Fibroblast of gingiva (primary cell): ENCODE results near the gene UBASH3B.

Experiments used
- DNase-seq: peaks from one replicate; pipeline ENCODE4 v3.0.0-alpha.2; 2011; ENCODE audit warnings: low read depth

UBASH3B gene

GRCh38 chr11:122646549-122647340, 8.8 kb upstream of the UBASH3B start:
- no peak for DNase-seq

GRCh38 chr11:122647736-122648275, 7.7 kb upstream of the UBASH3B start:
- no peak for DNase-seq

GRCh38 chr11:122649116-122649515, 6.4 kb upstream of the UBASH3B start:
- DNase-seq = no peak

DNA sequence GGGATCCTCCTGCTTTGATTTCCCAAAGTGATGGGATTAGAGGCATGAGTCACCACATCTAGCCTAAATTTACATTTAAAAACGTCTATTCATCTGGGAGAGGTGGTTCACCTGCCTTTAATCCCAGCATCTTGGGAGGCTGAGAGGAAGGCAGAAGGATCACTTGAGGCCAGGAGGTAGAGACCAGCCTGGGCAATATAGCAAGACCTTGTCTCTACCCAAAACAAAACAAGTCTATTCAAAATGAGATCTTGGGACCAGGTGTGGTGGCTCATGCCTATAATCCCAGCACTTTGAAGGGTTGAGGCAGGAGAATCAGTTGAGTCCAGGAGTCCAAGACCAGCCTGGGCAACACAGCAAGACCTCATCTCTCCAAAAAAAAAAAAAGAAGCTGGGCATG, 4.9 kb upstream of the UBASH3B start:
- DNase-seq = no peak

GRCh38 chr11:122652495-122652894, 3.0 kb upstream of the UBASH3B start:
- DNase-seq = no peak

- DNase-seq = no peak
These were observed 1.5 kb upstream of the UBASH3B start for GRCh38 chr11:122653916-122654585.

- DNase-seq = peak; percentile 65
These were observed 630 bp downstream of the UBASH3B start for GRCh38 chr11:122656073-122656630.

- peak; percentile 50 for DNase-seq
These were observed 1.1 kb downstream of the UBASH3B start for GRCh38 chr11:122656631-122657101.

DNA sequence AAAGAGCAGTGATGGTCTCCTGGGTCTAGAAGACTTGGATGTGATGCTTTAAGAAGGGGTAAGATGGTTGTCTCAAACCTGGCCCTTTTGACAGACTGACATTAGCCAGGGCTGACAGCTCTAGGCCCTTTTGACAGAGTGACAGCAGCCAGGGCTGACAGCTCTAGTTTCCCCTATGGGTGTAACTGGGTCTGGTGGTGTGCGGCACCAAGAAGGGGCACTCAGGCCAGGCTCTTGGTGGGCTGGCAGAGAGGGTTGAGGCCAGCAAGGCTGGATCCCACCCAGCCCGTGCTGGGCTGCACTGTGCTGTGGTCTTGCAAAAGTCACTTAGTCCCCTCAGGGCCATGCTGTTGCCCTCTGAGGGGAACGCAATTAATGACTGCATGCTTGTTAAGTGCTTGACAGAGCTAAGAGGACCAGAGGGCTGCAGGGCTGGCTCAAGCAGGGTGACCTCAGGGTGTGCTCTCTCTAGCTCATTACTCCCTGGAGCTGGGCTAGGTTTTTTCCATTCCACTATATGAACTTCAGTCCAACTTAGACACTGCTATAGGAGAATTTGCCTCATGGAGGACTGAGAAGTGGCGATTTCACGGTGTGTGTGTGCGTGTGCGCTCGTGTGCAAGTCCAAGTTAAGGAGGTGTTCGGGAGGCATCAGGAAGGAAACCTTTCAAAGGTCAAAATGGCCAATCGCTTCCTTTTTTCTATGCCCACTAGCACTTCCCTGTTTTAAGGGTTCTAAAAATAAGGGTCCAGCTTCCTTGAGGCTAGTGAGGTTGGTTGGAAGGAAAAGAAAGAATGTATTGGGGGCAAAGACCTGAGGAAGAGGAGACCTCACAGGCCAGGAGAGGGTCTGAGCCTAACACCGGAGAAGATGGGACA, 4.4 kb downstream of the UBASH3B start:
- DNase-seq = no peak

DNA sequence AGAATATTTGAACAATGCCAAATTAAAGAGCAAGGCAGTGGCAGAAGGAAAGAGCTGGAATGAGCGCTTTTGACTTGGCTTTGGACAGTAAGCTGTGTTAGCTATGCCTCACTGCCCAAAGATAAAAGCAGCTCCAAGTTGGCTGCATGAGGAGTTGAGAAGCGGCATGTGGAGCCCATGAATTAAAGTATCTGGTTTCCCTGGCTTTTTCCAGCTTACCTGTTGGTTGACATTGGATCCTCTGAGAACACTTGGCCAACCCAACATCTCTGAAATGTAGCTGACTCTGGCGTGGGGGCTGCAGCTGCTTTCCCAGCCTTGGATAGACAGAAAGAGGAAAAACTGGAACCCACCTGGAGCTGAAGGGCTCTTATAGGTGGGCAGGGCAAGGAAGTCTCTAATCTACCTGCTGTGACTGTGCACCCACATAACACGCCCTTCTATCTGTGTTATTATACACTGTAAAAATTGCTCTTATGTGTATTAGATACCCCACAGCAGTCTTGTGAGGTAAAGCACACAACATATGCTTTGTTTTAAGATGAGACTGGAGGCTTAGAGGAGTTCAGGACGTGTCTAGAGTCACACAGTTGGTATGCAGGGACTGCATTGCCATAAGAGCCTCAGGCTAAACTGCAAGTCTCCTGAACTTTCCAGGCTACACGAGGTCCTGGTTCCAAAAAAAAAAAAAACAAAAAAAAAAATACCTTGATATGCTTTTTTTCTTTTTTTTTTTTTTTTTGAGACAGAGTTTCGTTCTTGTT, 5.8 kb downstream of the UBASH3B start:
- peak; percentile 82 for DNase-seq

GRCh38 chr11:122663056-122663740, 7.7 kb downstream of the UBASH3B start:
- DNase-seq = no peak

GRCh38 chr11:122663764-122664163, 8.2 kb downstream of the UBASH3B start:
- DNase-seq = peak; percentile 54

DNA sequence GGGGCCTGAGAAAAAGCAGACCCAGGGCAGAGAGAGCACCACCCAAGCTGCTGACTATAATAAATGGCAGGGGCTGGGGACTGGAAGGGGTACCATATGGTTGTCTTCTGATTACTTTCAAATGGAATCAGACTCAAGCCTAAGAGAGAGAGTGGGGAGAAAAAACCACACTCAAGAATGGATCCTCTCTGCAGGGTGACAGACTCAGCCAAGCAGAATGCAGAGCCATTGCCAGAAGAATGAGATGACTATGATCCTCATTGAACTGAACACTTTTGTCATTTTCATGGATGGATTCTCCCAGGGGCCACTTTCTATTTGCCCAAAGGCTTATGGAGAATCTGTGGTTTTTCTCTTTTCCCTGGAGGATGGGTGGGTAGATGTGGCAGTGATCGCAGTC, 8.7 kb downstream of the UBASH3B start:
- no peak for DNase-seq

DNA sequence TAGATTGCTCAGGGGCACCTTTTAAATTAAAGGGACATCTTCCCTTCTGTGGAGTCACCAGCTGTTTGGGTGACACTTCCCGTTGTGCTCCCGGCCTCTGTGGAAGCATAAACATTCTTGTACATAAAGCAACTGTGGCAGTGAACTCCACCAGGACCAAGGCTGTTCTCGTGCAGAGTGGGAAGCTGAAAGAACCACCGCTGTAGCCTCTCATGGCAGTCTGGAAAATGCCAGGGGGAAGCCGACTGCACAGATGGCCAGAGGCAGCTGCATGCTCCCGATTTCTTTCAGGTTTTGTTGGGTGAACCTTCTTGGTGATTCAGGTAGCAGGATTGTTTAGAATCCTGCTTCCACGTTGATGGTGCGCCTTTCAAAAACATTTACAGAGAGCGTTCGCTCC, 10.3 kb downstream of the UBASH3B start:
- DNase-seq = no peak

- no peak for DNase-seq
These were observed 11.2 kb downstream of the UBASH3B start for GRCh38 chr11:122666743-122667142.

GRCh38 chr11:122668562-122669090, 13.1 kb downstream of the UBASH3B start:
- peak; percentile 90 for DNase-seq

- DNase-seq = no peak
These were observed 14.6 kb downstream of the UBASH3B start for GRCh38 chr11:122670131-122670530.

DNA sequence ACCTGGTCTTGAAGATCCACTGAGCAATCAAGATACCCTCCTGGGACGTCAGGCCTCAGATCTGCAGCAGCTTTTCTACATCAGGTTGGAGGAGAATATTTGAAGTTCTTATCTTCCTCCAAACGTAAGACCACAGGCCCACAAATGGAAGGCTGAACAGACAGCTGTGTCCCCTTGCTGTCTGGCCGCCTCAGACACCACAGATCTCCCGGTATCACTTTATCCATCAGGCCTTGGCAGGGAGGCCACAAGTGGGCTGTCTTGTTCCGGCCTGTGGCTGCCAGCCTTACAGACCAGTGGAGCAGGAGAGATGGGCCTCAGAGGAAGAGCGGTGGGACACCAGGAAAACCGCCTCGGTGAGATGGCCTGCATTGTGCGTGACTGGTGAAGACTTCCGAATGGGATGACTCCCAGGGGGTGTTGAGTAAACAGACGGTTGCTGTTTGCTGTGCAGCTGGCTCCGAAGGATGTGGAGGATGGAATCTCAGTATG, 15.9 kb downstream of the UBASH3B start:
- no peak for DNase-seq

GRCh38 chr11:122672892-122673291, 17.4 kb downstream of the UBASH3B start:
- peak; percentile 76 for DNase-seq

GRCh38 chr11:122673701-122674100, 18.2 kb downstream of the UBASH3B start:
- no peak for DNase-seq
